Neural cell (in vitro differentiated cells): Measurements from ENCODE around the gene AP2A2. TPM values are rescaled to one million over a fixed set of nuclear protein-coding genes. Genes with fewer than 3 reads are reported as not detected.

Experiments
- H2AFZ ChIP-seq: fragments of 200-600, 300-800 bp; sonication (generic), shearing (Covaris generic); 2 replicates; pipeline ENCODE4 v1.6.0; 2014; ENCODE audit warnings: low read depth, mild to moderate bottlenecking, antibody characterized with exemption, low read length, moderate library complexity
- H3F3A ChIP-seq: fragments of 200-600 bp; shearing (Covaris generic); 2 replicates; pipeline ENCODE4 v1.6.1; 2016; ENCODE audit warnings: mild to moderate bottlenecking, moderate library complexity, mixed read lengths, antibody characterized with exemption, low read length; ENCODE audit not compliant: insufficient read depth, poor library complexity, severe bottlenecking
- H3K27ac ChIP-seq: fragments of 200-600, 300-800 bp; sonication (generic), shearing (Covaris generic); 2 replicates; pipeline ENCODE4 v1.5.1; 2014; ENCODE audit warnings: mild to moderate bottlenecking, low read length, moderate library complexity
- H3K27me3 ChIP-seq: fragments of 300-800, 200-600 bp; sonication (generic), shearing (Covaris generic); 2 replicates; pipeline ENCODE4 v1.6.0; 2014; ENCODE audit warnings: mild to moderate bottlenecking, low read depth, low read length, moderate library complexity; ENCODE audit not compliant: insufficient read depth
- H3K36me3 ChIP-seq: fragments of 300-800, 200-600 bp; sonication (generic), shearing (Covaris generic); 2 replicates; pipeline ENCODE4 v1.5.1; 2014; ENCODE audit warnings: mild to moderate bottlenecking, antibody characterized with exemption, low read length, moderate library complexity; ENCODE audit not compliant: insufficient read depth
- H3K4me2 ChIP-seq: fragments of 300-800, 200-600 bp; sonication (generic), shearing (Covaris generic); 2 replicates; pipeline ENCODE4 v1.6.0; 2014; ENCODE audit warnings: mild to moderate bottlenecking, low read length
- H3K4me3 ChIP-seq: fragments of 300-800, 200-600 bp; sonication (generic), shearing (Covaris generic); 2 replicates; pipeline ENCODE4 v1.5.1; 2014; ENCODE audit warnings: mild to moderate bottlenecking, low read length, moderate library complexity
- H3K79me2 ChIP-seq: fragments of 200-600 bp; shearing (Covaris generic); replicated peaks from 2 replicates; pipeline ENCODE4 v1.6.0; 2014; ENCODE audit warnings: mild to moderate bottlenecking, low read length, moderate library complexity; ENCODE audit not compliant: insufficient read depth
- H3K9ac ChIP-seq: fragments of 300-800, 200-600 bp; sonication (generic), shearing (Covaris generic); 2 replicates; pipeline ENCODE4 v1.6.1; 2016; ENCODE audit warnings: mild to moderate bottlenecking, low read length, mixed read lengths
- H3K9me2 ChIP-seq: fragments of 200-600 bp; shearing (Covaris generic); 2 replicates; pipeline ENCODE4 v1.6.1; 2016; ENCODE audit warnings: mild to moderate bottlenecking, low read length, mixed read lengths; ENCODE audit not compliant: insufficient read depth
- H3K9me3 ChIP-seq: fragments of 200-600, 300-800 bp; sonication (generic), shearing (Covaris generic); 2 replicates; pipeline ENCODE4 v1.6.1; 2016; ENCODE audit warnings: mild to moderate bottlenecking, mixed run types, low read length, moderate library complexity, mixed read lengths
- H4K20me1 ChIP-seq: fragments of 200-600 bp; shearing (Covaris generic); 2 replicates; pipeline ENCODE4 v1.6.1; 2016; ENCODE audit warnings: mild to moderate bottlenecking, mixed run types; ENCODE audit not compliant: insufficient read depth
- EP300 ChIP-seq: fragments of 450-650 bp; conservative IDR thresholded peaks from 2 replicates; pipeline ENCODE4 v1.6.1; 2014; ENCODE audit warnings: antibody characterized with exemption, mild to moderate bottlenecking, moderate library complexity; ENCODE audit not compliant: poor library complexity, severe bottlenecking
- EZH2 ChIP-seq: fragments of 200-600, 300-800 bp; shearing (Covaris generic), sonication (generic); IDR thresholded peaks from 2 replicates; pipeline ENCODE4 v1.6.1; 2014; ENCODE audit warnings: antibody characterized with exemption, low read length, borderline replicate concordance, mild to moderate bottlenecking; ENCODE audit not compliant: insufficient read depth, poor library complexity, severe bottlenecking
- MXI1 ChIP-seq: fragments of 450-650 bp; conservative IDR thresholded peaks from 2 replicates; pipeline ENCODE4 v1.6.1; 2014; ENCODE audit warnings: antibody characterized with exemption, mild to moderate bottlenecking; ENCODE audit not compliant: poor library complexity, severe bottlenecking
- POLR2AphosphoS5 ChIP-seq: IDR thresholded peaks from 2 replicates; pipeline ENCODE4 v1.6.1; 2012
- RAD21 ChIP-seq: fragments of 450-650 bp; conservative IDR thresholded peaks from 2 replicates; pipeline ENCODE4 v1.6.1; 2014; ENCODE audit warnings: antibody characterized with exemption, mild to moderate bottlenecking, moderate library complexity
- SMC3 ChIP-seq: fragments of 450-650 bp; conservative IDR thresholded peaks from 2 replicates; pipeline ENCODE4 v1.6.1; 2014; ENCODE audit warnings: antibody characterized with exemption, mild to moderate bottlenecking, moderate library complexity; ENCODE audit not compliant: poor library complexity
- TAF1 ChIP-seq: IDR thresholded peaks from 2 replicates; pipeline ENCODE4 v1.6.1; 2012; ENCODE audit warnings: low read depth
- polyA plus RNA-seq: library from polyadenylated mRNA; depleted of rRNA; stranded (reverse); fragments of >200 nt; gene quantifications from 2 replicates; pipeline ENCODE4 v1.2.3, GENCODE V29; 2014
- TF ChIP-seq, protein P1 (sequence below): IDR thresholded peaks from 2 replicates; pipeline ENCODE4 v1.6.1; 2012; ENCODE audit warnings: borderline replicate concordance
- TF ChIP-seq, protein P2 (sequence below): fragments of 450-650 bp; IDR thresholded peaks from 2 replicates; pipeline ENCODE4 v1.5.1; 2014; ENCODE audit warnings: antibody characterized with exemption, mild to moderate bottlenecking, moderate library complexity; ENCODE audit not compliant: poor library complexity, severe bottlenecking

Gene AP2A2
- polyA plus RNA-seq, 1 donor from 2014 or later, result 46.5 TPM

- H3K9me2 ChIP-seq, result no peaks in the 10 kb centered on the region
- H3K36me3 ChIP-seq, result no peaks in the 10 kb centered on the region
- H3K4me3 ChIP-seq, result no peak overlapping the region
- no peaks in the 10 kb centered on the region for H3K9me3 ChIP-seq
- H3K4me2 ChIP-seq, result no peak overlapping the region
- no peaks in the 10 kb centered on the region for H4K20me1 ChIP-seq
- TF ChIP-seq MXI1, result no peak
- TF ChIP-seq EZH2, result no peak
- TF ChIP-seq EP300, result no peak
- no peak for TF ChIP-seq RAD21
- TF ChIP-seq, protein P1, sequence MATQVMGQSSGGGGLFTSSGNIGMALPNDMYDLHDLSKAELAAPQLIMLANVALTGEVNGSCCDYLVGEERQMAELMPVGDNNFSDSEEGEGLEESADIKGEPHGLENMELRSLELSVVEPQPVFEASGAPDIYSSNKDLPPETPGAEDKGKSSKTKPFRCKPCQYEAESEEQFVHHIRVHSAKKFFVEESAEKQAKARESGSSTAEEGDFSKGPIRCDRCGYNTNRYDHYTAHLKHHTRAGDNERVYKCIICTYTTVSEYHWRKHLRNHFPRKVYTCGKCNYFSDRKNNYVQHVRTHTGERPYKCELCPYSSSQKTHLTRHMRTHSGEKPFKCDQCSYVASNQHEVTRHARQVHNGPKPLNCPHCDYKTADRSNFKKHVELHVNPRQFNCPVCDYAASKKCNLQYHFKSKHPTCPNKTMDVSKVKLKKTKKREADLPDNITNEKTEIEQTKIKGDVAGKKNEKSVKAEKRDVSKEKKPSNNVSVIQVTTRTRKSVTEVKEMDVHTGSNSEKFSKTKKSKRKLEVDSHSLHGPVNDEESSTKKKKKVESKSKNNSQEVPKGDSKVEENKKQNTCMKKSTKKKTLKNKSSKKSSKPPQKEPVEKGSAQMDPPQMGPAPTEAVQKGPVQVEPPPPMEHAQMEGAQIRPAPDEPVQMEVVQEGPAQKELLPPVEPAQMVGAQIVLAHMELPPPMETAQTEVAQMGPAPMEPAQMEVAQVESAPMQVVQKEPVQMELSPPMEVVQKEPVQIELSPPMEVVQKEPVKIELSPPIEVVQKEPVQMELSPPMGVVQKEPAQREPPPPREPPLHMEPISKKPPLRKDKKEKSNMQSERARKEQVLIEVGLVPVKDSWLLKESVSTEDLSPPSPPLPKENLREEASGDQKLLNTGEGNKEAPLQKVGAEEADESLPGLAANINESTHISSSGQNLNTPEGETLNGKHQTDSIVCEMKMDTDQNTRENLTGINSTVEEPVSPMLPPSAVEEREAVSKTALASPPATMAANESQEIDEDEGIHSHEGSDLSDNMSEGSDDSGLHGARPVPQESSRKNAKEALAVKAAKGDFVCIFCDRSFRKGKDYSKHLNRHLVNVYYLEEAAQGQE, result no peak
- no peak for TF ChIP-seq SMC3
- no peak for TF ChIP-seq POLR2AphosphoS5
- TF ChIP-seq, protein P2, sequence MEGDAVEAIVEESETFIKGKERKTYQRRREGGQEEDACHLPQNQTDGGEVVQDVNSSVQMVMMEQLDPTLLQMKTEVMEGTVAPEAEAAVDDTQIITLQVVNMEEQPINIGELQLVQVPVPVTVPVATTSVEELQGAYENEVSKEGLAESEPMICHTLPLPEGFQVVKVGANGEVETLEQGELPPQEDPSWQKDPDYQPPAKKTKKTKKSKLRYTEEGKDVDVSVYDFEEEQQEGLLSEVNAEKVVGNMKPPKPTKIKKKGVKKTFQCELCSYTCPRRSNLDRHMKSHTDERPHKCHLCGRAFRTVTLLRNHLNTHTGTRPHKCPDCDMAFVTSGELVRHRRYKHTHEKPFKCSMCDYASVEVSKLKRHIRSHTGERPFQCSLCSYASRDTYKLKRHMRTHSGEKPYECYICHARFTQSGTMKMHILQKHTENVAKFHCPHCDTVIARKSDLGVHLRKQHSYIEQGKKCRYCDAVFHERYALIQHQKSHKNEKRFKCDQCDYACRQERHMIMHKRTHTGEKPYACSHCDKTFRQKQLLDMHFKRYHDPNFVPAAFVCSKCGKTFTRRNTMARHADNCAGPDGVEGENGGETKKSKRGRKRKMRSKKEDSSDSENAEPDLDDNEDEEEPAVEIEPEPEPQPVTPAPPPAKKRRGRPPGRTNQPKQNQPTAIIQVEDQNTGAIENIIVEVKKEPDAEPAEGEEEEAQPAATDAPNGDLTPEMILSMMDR, result no peak
- TF ChIP-seq TAF1, result no peak
- H2AFZ ChIP-seq, result no peak overlapping the region
- H3F3A ChIP-seq, result no peaks in the 10 kb centered on the region
- no peaks in the 10 kb centered on the region for H3K27me3 ChIP-seq
- no peak overlapping the region for H3K9ac ChIP-seq
- H3K27ac ChIP-seq, result no peak overlapping the region
- no peaks in the 10 kb centered on the region for H3K79me2 ChIP-seq
Observed at GRCh38 chr11:991034-991433, 65.4 kb downstream of the AP2A2 start.

GRCh38 chr11:991711-992307 lies 66.1 kb downstream of the AP2A2 start:
- Histone ChIP-seq H3K9me3 (no peaks in the 10 kb centered on the region), H3K9me2 (no peaks in the 10 kb centered on the region), H3K9ac (no peak overlapping the region), H2AFZ (no peak overlapping the region), H3K4me2 (no peak overlapping the region), H4K20me1 (no peaks in the 10 kb centered on the region), H3K4me3 (no peak overlapping the region), H3F3A (no peaks in the 10 kb centered on the region), H3K27ac (no peak overlapping the region), H3K36me3 (no peaks in the 10 kb centered on the region), H3K79me2 (no peaks in the 10 kb centered on the region), H3K27me3 (no peaks in the 10 kb centered on the region)
- TF ChIP-seq EZH2, result no peak
- TF ChIP-seq, protein P1, result no peak
- TF ChIP-seq MXI1, result no peak
